Measurements from ENCODE around the gene HPSE2.

HPSE2 gene

DNA sequence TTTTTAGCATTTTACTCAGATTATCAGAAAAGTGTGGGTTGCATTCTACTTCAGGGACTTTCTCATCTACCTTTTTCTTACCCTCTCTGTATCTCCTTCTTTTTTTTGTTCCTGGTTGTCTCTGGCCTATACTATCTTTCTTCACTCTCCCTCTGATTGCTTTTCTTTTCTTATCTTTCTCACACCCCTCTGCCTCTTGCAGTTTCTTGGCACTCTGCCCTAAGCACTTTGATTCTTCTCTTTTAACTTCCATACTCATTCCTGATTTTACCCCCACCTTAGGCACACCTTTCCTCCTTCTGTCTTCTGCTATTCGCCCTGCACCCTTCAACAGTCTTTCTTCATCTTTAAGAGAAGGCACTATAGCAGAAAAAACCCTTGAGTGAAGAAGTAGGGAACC is 696.1 kb downstream of the HPSE2 start:
- no peak overlapping the region for H3K4me3 ChIP-seq (ENCODE audit: low read length)
- no peak for DNase-seq (ENCODE audit: low read depth)
- TF ChIP-seq, protein P1, sequence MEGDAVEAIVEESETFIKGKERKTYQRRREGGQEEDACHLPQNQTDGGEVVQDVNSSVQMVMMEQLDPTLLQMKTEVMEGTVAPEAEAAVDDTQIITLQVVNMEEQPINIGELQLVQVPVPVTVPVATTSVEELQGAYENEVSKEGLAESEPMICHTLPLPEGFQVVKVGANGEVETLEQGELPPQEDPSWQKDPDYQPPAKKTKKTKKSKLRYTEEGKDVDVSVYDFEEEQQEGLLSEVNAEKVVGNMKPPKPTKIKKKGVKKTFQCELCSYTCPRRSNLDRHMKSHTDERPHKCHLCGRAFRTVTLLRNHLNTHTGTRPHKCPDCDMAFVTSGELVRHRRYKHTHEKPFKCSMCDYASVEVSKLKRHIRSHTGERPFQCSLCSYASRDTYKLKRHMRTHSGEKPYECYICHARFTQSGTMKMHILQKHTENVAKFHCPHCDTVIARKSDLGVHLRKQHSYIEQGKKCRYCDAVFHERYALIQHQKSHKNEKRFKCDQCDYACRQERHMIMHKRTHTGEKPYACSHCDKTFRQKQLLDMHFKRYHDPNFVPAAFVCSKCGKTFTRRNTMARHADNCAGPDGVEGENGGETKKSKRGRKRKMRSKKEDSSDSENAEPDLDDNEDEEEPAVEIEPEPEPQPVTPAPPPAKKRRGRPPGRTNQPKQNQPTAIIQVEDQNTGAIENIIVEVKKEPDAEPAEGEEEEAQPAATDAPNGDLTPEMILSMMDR (conservative IDR thresholded peaks at IDR 0.05; ENCODE audit: low read length) = no peak

DNA sequence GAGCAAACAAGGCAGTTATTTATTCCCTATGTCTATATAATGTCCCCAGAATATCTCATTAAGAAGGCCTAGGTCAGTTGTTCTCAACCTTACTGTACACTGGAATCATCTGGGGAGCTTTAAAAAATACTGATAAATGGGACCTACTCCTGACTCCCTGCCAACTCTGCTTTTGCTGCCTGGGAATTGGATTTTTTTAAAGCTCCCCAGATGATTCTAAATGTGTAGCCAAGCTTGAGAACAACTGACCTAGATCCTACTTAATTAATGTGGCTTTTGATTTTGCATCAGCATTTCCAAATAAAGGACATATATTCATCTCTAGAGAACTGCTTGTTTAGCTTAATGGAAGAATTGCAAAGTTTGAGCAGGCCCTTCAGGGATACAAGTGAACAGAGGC is 697.2 kb downstream of the HPSE2 start:
- TF ChIP-seq, protein P1 (conservative IDR thresholded peaks at IDR 0.05; ENCODE audit: low read length) = no peak
- DNase-seq (ENCODE audit: low read depth) = no peak
- no peak overlapping the region for H3K4me3 ChIP-seq (ENCODE audit: low read length)

GRCh38 chr10:98536551-98536950 is 699.1 kb downstream of the HPSE2 start:
- TF ChIP-seq, protein P1 (conservative IDR thresholded peaks at IDR 0.05; ENCODE audit: low read length) = peak; percentile 17; the same call in 1 of the 2 replicates
- peak; percentile 76 for DNase-seq (ENCODE audit: low read depth)
- no peak overlapping the region for H3K4me3 ChIP-seq (ENCODE audit: low read length)

DNA sequence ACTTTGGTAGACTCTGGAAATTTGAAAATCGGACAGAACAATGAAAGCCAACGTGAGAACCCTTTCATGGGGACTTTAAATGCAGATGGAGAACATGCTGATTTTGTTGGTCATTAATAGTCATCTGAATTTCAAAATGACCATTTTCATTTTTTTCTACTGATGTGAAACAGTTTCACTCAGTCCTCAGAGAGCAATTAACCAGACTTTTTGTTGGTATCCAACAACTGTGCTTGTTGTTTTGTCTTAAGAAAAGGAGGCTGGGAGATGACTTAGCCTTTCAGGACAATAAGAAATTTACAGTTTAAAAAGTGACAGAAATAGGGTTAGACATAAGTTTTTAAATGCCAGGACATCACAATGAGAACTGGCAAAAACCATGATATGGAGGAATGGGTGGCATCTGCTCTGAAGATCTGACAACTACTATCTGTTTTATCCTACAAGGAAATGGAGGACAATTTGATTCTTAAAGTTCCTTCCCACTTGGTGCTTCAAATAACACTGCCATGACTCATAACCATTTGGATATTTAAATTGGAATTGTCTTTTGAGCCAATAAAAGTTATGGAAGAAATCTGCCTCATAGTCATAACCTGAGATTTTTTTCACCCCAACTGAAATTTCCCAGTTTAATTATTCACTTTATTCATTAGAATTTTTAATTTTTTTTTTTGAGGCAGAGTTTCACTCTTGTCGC is 701.8 kb downstream of the HPSE2 start:
- no peak overlapping the region for H3K4me3 ChIP-seq (ENCODE audit: low read length)
- TF ChIP-seq, protein P1 (conservative IDR thresholded peaks at IDR 0.05; ENCODE audit: low read length) = no peak
- DNase-seq (ENCODE audit: low read depth) = peak; percentile 37

- DNase-seq (ENCODE audit: low read depth) = no peak
- TF ChIP-seq, protein P1 (conservative IDR thresholded peaks at IDR 0.05; ENCODE audit: low read length) = no peak
- no peak overlapping the region for H3K4me3 ChIP-seq (ENCODE audit: low read length)
Observed at GRCh38 chr10:98533241-98533640, 702.4 kb downstream of the HPSE2 start.

GRCh38 chr10:98528805-98529183 is 706.9 kb downstream of the HPSE2 start:
- TF ChIP-seq, protein P1 (conservative IDR thresholded peaks at IDR 0.05; ENCODE audit: low read length) = no peak
- DNase-seq (ENCODE audit: low read depth) = no peak
- H3K4me3 ChIP-seq (ENCODE audit: low read length) = no peak overlapping the region

GRCh38 chr10:98528166-98528804 is 707.4 kb downstream of the HPSE2 start:
- DNase-seq (ENCODE audit: low read depth) = peak; percentile 44
- no peak overlapping the region for H3K4me3 ChIP-seq (ENCODE audit: low read length)
- TF ChIP-seq, protein P1 (conservative IDR thresholded peaks at IDR 0.05; ENCODE audit: low read length) = no peak
